SK-N-SH treated with all-trans-retinoic acid at 6 μM for 48 hours (cell line): ENCODE measurements around the gene DCST2.

Experiments used
- ESRRG ChIP-seq: fragments of 250-450 bp; sonication (Bioruptor Pico); IDR thresholded peaks from 2 replicates; pipeline ENCODE4 v1.6.1; 2021; ENCODE audit warnings: mild to moderate bottlenecking
- PATZ1 ChIP-seq: fragments of 250-450 bp; sonication (Bioruptor Pico); IDR thresholded peaks from 2 replicates; pipeline ENCODE4 v1.8.0; 2020; ENCODE audit warnings: mild to moderate bottlenecking, moderate library complexity, borderline replicate concordance
- RARB ChIP-seq: fragments of 250-450 bp; sonication (Bioruptor Pico); IDR thresholded peaks from 2 replicates; pipeline ENCODE4 v1.8.0; 2021; ENCODE audit warnings: mild to moderate bottlenecking, moderate library complexity
- TOX ChIP-seq: fragments of 250-450 bp; sonication (Bioruptor Pico); IDR thresholded peaks from 2 replicates; pipeline ENCODE4 v1.8.0; 2021; ENCODE audit warnings: mild to moderate bottlenecking, moderate library complexity, borderline replicate concordance
- ZFP3 ChIP-seq: fragments of 250-450 bp; sonication (Bioruptor Pico); IDR thresholded peaks from 2 replicates; pipeline ENCODE4 v1.5.0; 2020; ENCODE audit warnings: mild to moderate bottlenecking, moderate library complexity
- ZNF70 ChIP-seq: fragments of 450-650 bp; formaldehyde crosslinking; IDR thresholded peaks from 2 replicates; pipeline ENCODE4 v1.5.0; 2020; ENCODE audit warnings: mild to moderate bottlenecking, moderate library complexity

- TF ChIP-seq ESRRG (CRISPR knock-in tag) (no peak), PATZ1 (CRISPR knock-in tag) (no peak), RARB (CRISPR knock-in tag) (no peak), TOX (CRISPR knock-in tag) (no peak), ZFP3 (CRISPR knock-in tag) (no peak), ZNF70 (CRISPR knock-in tag) (no peak)
Observed at GRCh38 chr1:155048449-155049334, 15.1 kb upstream of the DCST2 start.
